ENCODE results near the gene C12orf42.

- no peak for TF ChIP-seq CTCF (IDR thresholded peaks at IDR 0.05)
- no peak for TF ChIP-seq TEAD4 (CRISPR knock-in tag; IDR thresholded peaks at IDR 0.05)
- no peak for TF ChIP-seq SP1 (CRISPR knock-in tag; conservative IDR thresholded peaks at IDR 0.05)
- TF ChIP-seq NFE2L1 (CRISPR knock-in tag; IDR thresholded peaks at IDR 0.05): no peak
- TF ChIP-seq FOXP1 (CRISPR knock-in tag; IDR thresholded peaks at IDR 0.05; ENCODE audit: borderline replicate concordance): no peak
- TF ChIP-seq NR1H2 (CRISPR knock-in tag; IDR thresholded peaks at IDR 0.05): no peak
- no peak for TF ChIP-seq ATF2 (CRISPR knock-in tag; IDR thresholded peaks at IDR 0.05; ENCODE audit: borderline replicate concordance, low read depth)
- no peak for TF ChIP-seq FOXJ3 (CRISPR knock-in tag; IDR thresholded peaks at IDR 0.05; ENCODE audit: borderline replicate concordance)
- no peak for TF ChIP-seq MAX (CRISPR knock-in tag; IDR thresholded peaks at IDR 0.05)
- TF ChIP-seq SMAD3 (CRISPR knock-in tag; IDR thresholded peaks at IDR 0.05; ENCODE audit: borderline replicate concordance): no peak
- no peak for TF ChIP-seq NR3C1 (CRISPR knock-in tag; conservative IDR thresholded peaks at IDR 0.05; ENCODE audit: low read depth)
- TF ChIP-seq, protein P1, sequence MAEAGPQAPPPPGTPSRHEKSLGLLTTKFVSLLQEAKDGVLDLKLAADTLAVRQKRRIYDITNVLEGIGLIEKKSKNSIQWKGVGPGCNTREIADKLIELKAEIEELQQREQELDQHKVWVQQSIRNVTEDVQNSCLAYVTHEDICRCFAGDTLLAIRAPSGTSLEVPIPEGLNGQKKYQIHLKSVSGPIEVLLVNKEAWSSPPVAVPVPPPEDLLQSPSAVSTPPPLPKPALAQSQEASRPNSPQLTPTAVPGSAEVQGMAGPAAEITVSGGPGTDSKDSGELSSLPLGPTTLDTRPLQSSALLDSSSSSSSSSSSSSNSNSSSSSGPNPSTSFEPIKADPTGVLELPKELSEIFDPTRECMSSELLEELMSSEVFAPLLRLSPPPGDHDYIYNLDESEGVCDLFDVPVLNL (CRISPR knock-in tag; IDR thresholded peaks at IDR 0.05; ENCODE audit: borderline replicate concordance, low read depth): no peak
Measured at GRCh38 chr12:103538397-103538796, 42.6 kb upstream of the C12orf42 start.
